ENCODE results near the gene CCDC15. TPM values are rescaled to one million over a fixed set of nuclear protein-coding genes. Genes with fewer than 3 reads are reported as not detected.

The CCDC15 gene
- total and polyA plus RNA-seq, 2 of the 13 experiments (the other 11 are each of a cell fraction or from before 2014, with no cell fraction given) = 2.2 to 4.6 TPM

GRCh38 chr11:125036933-125037332, 82.9 kb downstream of the CCDC15 start:
- 90% methylated on average over 1 of the region's 1 CpG for WGBS (ENCODE audit: low lambda C conversion rate)
- ChIA-PET CTCF (ENCODE audit: low intra/inter-chr PET ratio, low total read pairs) (no interaction called here), POLR2A (no interaction called here)
- FAIRE-seq (no peak), DNase-seq (ENCODE audit: low spot score) (no peak), ATAC-seq (no peak)
- no peak for TF ChIP-seq JARID2 (CRISPR knock-in tag; IDR thresholded peaks at IDR 0.05; ENCODE audit: insufficient replicate concordance)
- no peak for TF ChIP-seq TBX3 (IDR thresholded peaks at IDR 0.05; ENCODE audit: borderline replicate concordance)
- TF ChIP-seq PRPF4 (IDR thresholded peaks at IDR 0.05; ENCODE audit: low read depth, low read length, poor library complexity, severe bottlenecking) = no peak
- TF ChIP-seq CAMTA2 (CRISPR knock-in tag; IDR thresholded peaks at IDR 0.05; ENCODE audit: borderline replicate concordance) = no peak
- no peak for TF ChIP-seq FOXP1 (IDR thresholded peaks at IDR 0.05)
- no peak for TF ChIP-seq FOXP1 (CRISPR knock-in tag; IDR thresholded peaks at IDR 0.05)
- TF ChIP-seq THYN1 (CRISPR knock-in tag; IDR thresholded peaks at IDR 0.05; ENCODE audit: borderline replicate concordance, low read depth) = no peak
- TF ChIP-seq ZNF574 (CRISPR knock-in tag; IDR thresholded peaks at IDR 0.05) = no peak
- TF ChIP-seq NBN (conservative IDR thresholded peaks at IDR 0.05) = no peak
- H3K4me3 ChIP-seq (replicated peaks in 1 of 3; ENCODE audit: insufficient read depth in 1 of 3, low read depth in 2 of 3, low read length in 3 of 3) = no peak overlapping the region
- H3K79me2 ChIP-seq (ENCODE audit: insufficient read depth, low read length) = no peaks in the 10 kb centered on the region
- H2AFZ ChIP-seq (ENCODE audit: low read length) = no peak overlapping the region
- H3K27me3 ChIP-seq (ENCODE audit: control insufficient read depth in 1 of 2, insufficient read depth in 2 of 2, low read length in 2 of 2) = no peaks in the 10 kb centered on the region
- in situ Hi-C loops (cut with HindIII; ENCODE audit: extremely low pct_ligation_motif_present, low pct_unique_long_range_greater_than_20kb) (no loop called here), intact Hi-C loops (cut with micrococcal nuclease; ENCODE audit: unreplicated experiment) (no loop called here)
- no peak overlapping the region for H3K9ac ChIP-seq (ENCODE audit: insufficient read depth, low read depth, low read length)
- H3K9me3 ChIP-seq (ENCODE audit: low read length) = no peaks in the 10 kb centered on the region
- peaks cover 0 to 3% of the 10 kb centered on the region in 2 experiments; a peak in 1 of 5 replicates for H3K36me3 ChIP-seq (replicated peaks in 1 of 2; ENCODE audit: control insufficient read depth in 1 of 2, insufficient read depth in 2 of 2, low read length in 2 of 2)
- no TSS peak for BruUV-seq (replicated peaks)
- H3K27ac ChIP-seq (ENCODE audit: extremely low read length, insufficient read depth, low read length) = no peak overlapping the region
- H3K4me2 ChIP-seq (ENCODE audit: low read depth, low read length) = no peak overlapping the region
- no peaks in the 10 kb centered on the region for H3K4me1 ChIP-seq (ENCODE audit: insufficient read depth, low read length)
- H4K20me1 ChIP-seq (ENCODE audit: insufficient read depth, low read length) = no peaks in the 10 kb centered on the region

All from HepG2 (cell line).